Measurements from ENCODE around the gene ZNF670.
"Not testable (repeated sequence)": the region's sequence is repeated elsewhere in the genome, so short reads cannot be mapped to it uniquely, and the experiment has no call there.

ZNF670 gene

GRCh38 chr1:247047260-247047659 lies 31.4 kb downstream of the ZNF670 start:
- DNase-seq (ENCODE audit: low read depth in 1 of 2, low spot score in 1 of 2), result no peak

GRCh38 chr1:247043406-247043805 lies 35.2 kb downstream of the ZNF670 start:
- DNase-seq (ENCODE audit: low read depth in 1 of 2, low spot score in 1 of 2), result no peak

- DNase-seq (ENCODE audit: low read depth in 1 of 2, low spot score in 1 of 2), result no peak
Observed at GRCh38 chr1:247037511-247038320, 40.9 kb downstream of the ZNF670 start.

GRCh38 chr1:247032306-247032705 lies 46.3 kb downstream of the ZNF670 start:
- DNase-seq (ENCODE audit: low read depth in 1 of 2, low spot score in 1 of 2), result not testable (repeated sequence)
